ENCODE measurements around the gene SART3. TPM values are rescaled to one million over a fixed set of nuclear protein-coding genes. Genes with fewer than 3 reads are reported as not detected.

Gene SART3
- total RNA-seq, 2 donors from 2014 or later, result 33.4 to 44.4 TPM

DNA sequence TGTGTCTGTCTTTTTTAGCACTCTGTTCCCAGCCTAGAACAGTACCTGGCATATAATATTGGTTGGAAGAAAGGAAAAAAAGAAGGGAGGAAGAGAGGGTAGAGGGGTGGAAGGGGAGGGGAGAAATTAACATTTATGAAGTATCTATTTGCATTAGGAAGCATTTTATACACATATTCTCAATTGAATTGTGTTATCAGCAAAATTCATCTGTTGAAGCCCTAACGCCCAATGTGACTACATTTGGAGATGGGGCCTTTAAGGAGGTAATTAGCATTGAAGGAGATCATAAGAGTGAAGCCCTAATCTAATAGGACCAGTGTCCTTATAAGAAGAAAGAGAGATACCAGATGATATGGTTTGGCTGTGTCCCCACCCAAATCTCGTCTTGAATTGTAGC is 76.1 kb downstream of the SART3 start:
- peaks cover 0 to 7% of the 10 kb centered on the region in 2 donors for H3K9me3 ChIP-seq
- H3K27me3 ChIP-seq, result no peaks in the 10 kb centered on the region
- TF ChIP-seq, protein P1, sequence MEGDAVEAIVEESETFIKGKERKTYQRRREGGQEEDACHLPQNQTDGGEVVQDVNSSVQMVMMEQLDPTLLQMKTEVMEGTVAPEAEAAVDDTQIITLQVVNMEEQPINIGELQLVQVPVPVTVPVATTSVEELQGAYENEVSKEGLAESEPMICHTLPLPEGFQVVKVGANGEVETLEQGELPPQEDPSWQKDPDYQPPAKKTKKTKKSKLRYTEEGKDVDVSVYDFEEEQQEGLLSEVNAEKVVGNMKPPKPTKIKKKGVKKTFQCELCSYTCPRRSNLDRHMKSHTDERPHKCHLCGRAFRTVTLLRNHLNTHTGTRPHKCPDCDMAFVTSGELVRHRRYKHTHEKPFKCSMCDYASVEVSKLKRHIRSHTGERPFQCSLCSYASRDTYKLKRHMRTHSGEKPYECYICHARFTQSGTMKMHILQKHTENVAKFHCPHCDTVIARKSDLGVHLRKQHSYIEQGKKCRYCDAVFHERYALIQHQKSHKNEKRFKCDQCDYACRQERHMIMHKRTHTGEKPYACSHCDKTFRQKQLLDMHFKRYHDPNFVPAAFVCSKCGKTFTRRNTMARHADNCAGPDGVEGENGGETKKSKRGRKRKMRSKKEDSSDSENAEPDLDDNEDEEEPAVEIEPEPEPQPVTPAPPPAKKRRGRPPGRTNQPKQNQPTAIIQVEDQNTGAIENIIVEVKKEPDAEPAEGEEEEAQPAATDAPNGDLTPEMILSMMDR (IDR thresholded peaks at IDR 0.05), result no peak
- DNase-seq (ENCODE audit: low spot score), result no peak
- H3K4me1 ChIP-seq, result no peaks in the 10 kb centered on the region
- H3K27ac ChIP-seq, result no peak overlapping the region
- H3K36me3 ChIP-seq, result no peaks in the 10 kb centered on the region
- H3K4me3 ChIP-seq, result no peak overlapping the region

DNA sequence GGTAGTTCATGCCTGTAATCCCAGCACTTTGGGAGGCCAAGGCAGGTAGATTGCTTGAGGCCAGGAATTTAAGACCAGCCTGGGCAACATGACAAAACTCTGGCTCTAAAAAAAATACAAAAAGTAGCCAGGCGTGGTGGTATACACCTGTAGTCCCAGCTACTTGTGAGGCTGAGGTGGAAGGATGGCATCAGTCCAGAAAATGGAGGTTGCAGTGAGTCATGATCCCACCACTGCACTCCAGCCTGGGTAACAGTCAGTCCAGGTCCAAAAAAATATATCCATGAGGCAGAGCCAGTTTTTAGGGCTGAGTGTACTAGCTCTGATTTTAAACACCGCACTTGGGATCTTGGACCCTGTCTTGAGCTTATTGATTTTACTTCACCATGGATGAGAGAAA is 76.5 kb downstream of the SART3 start:
- TF ChIP-seq, protein P1 (IDR thresholded peaks at IDR 0.05), result no peak
- DNase-seq (ENCODE audit: low spot score), result no peak
- Histone ChIP-seq H3K36me3 (no peaks in the 10 kb centered on the region), H3K27ac (no peak overlapping the region), H3K27me3 (no peaks in the 10 kb centered on the region), H3K9me3 (peaks cover 0 to 7% of the 10 kb centered on the region in 2 donors), H3K4me3 (no peak overlapping the region), H3K4me1 (no peaks in the 10 kb centered on the region)

DNA sequence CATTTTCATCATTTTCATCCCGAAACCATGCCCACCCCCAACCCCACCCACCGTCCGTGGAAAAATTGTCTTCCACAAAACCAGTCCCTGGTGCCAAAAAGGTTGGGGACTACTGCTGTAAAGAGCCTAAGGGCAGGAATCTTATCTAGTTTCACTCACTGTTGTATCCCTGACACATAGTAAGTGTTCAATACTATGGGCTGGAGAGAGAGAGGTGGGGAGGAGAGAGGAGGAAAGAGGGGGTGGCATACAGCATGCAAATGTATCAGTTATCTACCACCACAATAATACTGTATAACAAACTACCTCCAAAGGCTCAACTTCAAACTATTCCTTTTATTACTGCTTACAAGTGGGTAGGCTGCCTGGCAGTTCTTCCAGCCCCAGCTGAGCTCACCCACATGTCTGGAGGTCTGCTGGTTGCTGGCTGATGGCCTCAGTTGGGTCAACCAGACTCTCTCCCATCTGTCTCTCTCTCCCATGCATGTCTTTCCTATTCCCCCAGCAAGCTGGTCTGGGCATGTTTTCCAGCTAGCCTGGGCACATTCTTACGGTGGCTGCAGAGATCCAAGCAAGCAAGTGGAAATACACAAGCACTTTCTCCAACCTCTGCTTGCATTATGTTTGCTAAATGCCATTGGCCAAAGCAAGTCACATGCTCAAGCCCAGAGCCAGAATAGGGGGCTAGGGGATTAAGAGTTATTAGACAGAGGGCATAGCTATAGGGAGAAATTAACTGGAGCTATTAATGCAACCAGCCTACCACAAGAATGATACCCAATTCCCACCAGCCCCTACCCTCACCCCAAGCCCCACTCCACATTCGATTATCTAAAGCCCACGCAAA is 77.5 kb downstream of the SART3 start:
- H3K4me3 ChIP-seq, result no peak overlapping the region
- no peak overlapping the region for H3K27ac ChIP-seq
- no peak for DNase-seq (ENCODE audit: low spot score)
- no peaks in the 10 kb centered on the region for H3K36me3 ChIP-seq
- H3K4me1 ChIP-seq, result no peaks in the 10 kb centered on the region
- TF ChIP-seq, protein P1 (IDR thresholded peaks at IDR 0.05), result no peak
- H3K27me3 ChIP-seq, result no peaks in the 10 kb centered on the region
- peaks cover 0 to 7% of the 10 kb centered on the region in 2 donors for H3K9me3 ChIP-seq

DNA sequence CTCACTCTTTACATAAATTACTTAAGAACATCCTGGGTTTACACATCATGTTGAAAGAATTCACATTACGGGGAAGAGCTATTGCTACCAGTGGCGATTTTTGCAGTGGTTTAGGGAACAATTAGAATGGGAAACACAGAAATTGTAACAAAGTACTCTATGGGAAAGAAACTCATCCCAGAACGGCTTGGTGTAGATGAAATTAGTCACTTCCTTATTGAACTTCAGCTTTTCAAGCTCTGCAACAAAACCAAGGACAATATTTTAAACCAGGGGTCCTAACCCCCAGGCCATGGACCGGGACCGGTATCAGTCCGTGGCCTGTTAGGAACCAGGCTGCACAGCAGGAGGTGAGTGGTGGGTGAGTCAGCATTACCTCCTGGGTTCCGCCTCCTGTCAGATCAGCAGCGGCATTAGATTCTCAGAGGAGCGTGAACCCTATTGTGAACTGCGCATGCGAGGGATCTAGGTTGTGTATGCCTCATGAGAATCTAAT is 78.2 kb downstream of the SART3 start:
- no peak overlapping the region for H3K4me3 ChIP-seq
- no peaks in the 10 kb centered on the region for H3K4me1 ChIP-seq
- H3K36me3 ChIP-seq, result no peaks in the 10 kb centered on the region
- no peaks in the 10 kb centered on the region for H3K27me3 ChIP-seq
- H3K27ac ChIP-seq, result no peak overlapping the region
- TF ChIP-seq, protein P1 (IDR thresholded peaks at IDR 0.05), result no peak
- DNase-seq (ENCODE audit: low spot score), result no peak
- H3K9me3 ChIP-seq, result peaks cover 0 to 7% of the 10 kb centered on the region in 2 donors

DNA sequence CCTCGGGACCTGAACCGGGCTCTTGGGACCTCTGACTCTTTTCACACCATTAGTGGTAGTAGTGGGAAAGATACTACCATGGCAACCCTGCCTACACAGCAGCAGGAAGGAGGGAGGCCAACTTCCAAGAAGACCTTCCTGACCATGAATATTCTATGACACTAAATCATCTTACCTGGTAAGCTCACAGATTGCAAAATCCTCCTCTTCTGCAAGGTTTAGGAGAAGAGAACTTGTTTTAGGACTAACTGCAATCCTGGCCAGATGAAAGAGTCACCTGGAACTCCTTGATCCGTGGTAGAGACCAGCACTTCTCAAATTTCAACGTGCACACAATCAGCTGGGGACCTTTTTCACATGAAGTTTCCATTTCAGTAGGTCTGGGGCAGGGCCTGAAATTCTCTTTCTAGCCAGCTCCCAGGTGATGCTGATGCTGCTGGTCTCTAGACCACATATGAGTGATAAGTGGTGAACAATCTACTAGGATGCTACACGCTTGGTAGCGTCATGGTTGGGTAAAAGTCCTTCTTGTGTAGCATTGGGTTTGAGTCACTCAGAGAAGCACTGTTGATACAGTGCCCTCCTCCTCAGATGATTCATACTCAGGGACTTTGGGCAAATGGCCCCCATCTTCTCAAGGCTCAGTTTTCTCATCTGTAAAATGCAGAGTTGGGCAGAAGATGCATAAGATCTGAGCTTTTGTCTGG is 81.5 kb downstream of the SART3 start:
- no peak for DNase-seq (ENCODE audit: low spot score)
- TF ChIP-seq, protein P1 (IDR thresholded peaks at IDR 0.05), result no peak
- Histone ChIP-seq H3K4me1 (no peaks in the 10 kb centered on the region), H3K27ac (no peak overlapping the region), H3K4me3 (no peak overlapping the region), H3K36me3 (no peaks in the 10 kb centered on the region), H3K27me3 (no peaks in the 10 kb centered on the region), H3K9me3 (no peaks in the 10 kb centered on the region)

All from right atrium auricular region (tissue), 2 donors.